ENCODE results near the gene CACNA2D1.

The CACNA2D1 gene

DNA sequence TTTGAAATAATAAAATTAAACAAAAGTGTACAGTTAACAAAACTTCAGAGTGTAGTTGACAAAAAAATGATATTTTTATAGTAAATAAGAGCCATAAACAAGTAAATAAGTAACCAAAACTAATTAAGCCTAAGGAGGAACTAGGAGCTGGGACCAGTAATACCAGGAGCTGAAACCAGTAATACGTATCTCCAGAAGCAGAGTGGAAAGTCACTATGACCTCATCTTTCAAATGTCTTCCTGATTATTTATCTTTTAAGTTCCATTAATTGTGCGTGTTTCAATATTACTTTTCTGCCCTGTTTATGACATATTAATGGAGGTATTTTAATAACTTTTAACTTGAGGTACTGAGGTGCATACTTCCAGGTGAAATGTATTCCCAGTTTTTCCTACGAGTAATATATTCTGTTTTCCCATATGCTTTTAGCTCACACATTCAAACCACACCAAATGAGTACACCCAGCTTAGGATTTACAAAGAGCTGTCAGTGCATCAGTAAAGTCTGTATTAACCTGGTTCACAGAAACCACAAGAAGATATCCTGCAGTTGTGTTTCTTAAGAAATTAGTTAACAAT, 390.0 kb downstream of the CACNA2D1 start:
- in situ Hi-C loops (cut with HindIII; ENCODE audit: low pct_ligation_motif_present, low pct_unique_long_range_greater_than_20kb, low sequenced_read_pairs) = no loop called here
- no peak for DNase-seq

DNA sequence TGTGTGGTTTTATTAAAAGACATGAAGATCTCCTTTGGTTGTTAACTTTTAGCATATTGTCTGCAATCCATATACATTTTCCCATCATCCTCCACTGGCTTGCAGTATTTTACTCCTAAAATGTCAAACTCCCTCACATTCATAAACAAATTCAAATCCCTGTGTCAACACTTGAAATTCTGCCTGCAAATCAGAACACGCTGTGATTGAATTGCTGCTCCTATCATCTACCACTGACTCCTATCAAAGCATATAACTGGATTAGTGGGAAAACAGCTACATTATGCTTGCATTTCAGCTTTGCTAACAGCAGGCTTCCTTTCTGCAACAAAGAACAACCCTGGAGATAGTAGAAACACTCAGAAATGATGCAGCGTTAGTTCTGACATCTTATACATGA, 392.0 kb downstream of the CACNA2D1 start:
- no peak for DNase-seq
- in situ Hi-C loops (cut with HindIII; ENCODE audit: low pct_ligation_motif_present, low pct_unique_long_range_greater_than_20kb, low sequenced_read_pairs) = no loop called here

DNA sequence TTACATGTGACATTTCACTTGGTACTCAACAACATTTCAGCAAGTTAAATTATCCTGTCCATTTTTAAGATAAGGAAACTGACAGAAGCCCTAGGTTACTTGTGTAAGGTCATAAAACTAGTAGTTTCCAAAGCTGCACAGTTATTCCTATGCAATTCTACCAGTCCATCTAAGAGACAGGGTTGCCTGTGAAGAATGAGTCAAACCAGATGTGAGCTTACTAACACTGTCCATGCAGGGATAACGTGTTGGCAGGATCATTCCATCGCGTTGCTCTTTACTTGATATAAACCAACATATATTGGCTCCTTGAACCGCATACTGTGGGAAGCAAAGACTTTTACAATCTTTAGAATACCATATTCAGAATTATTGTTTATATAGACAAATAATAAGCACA, 392.8 kb downstream of the CACNA2D1 start:
- no peak for DNase-seq
- in situ Hi-C loops (cut with HindIII; ENCODE audit: low pct_ligation_motif_present, low pct_unique_long_range_greater_than_20kb, low sequenced_read_pairs) = no loop called here

DNA sequence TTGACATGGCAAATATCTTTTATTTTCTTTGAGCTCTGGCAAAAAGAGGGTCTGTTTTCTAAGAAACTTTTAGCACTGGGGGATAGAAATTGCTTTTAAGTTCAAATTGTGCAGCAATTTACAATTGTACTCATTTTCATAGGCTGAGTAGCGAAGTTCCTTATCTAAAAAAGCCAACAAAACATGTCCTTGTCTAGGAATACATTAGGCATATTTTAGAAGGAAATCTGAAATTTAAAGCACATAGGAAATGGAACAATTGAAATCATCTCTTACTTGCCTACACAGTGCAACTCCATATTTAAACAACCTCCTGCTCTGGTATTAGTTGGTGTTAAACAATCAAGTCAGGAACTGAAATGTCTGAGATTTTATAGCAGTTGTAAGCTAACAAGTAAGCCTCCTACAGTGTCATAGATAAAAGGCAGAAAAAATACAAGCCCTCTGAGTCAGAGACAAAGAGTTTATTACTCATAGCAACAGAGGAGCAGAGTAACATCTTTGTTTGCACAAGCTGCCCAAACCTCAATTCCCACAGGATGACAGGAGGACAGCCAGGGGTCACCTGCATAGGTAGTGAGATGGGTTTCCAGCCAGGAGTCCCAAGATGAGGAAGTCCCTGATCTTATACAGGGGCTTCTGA, 393.6 kb downstream of the CACNA2D1 start:
- in situ Hi-C loops (cut with HindIII; ENCODE audit: low pct_ligation_motif_present, low pct_unique_long_range_greater_than_20kb, low sequenced_read_pairs) = no loop called here
- DNase-seq = peak; percentile 79

DNA sequence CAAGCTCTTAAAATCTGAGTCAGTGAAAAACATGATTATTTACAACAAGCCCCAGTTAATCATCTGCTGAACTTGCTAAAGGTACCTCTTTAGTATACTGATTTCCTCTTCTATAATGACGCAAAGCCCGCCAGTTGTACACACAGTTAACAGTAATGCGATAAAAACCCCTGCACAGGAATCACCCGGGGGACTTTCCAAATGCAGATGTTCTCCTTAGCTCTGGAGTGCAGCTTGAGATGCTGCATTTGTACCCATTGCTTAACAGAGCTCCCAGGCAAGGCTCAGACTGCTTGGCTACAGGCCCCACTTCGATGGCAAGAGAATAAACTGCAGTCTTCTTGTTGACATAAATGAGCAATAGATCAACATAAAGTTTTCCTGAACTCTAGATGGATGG, 394.1 kb downstream of the CACNA2D1 start:
- DNase-seq = no peak
- in situ Hi-C loops (cut with HindIII; ENCODE audit: low pct_ligation_motif_present, low pct_unique_long_range_greater_than_20kb, low sequenced_read_pairs) = no loop called here

DNA sequence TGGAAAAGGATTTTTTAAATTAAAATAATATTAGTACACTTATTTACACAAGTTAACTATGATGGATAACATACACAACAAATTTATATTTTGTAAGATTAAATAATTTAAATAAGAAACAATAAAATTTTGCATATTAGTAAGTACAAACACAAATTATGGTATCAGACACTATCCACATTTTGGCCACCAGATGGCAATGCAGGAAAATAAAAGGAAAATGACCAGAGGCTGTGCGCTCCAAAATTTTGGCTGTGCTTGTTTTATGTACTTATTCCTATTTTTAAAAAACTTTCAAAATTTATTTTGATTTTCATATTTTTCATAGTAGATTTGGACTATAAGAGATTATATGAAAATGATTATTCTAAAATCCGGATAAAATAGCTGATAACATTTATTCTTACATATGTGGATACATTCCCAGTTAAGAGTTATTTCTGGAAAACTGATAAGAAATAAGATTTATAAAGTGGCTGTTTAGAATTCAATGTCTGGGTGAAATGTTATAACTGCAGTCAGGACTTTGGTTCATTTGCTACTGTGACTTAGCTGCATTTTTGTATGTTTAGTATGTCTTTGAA, 399.0 kb downstream of the CACNA2D1 start:
- in situ Hi-C loops (cut with HindIII; ENCODE audit: low pct_ligation_motif_present, low pct_unique_long_range_greater_than_20kb, low sequenced_read_pairs) = no loop called here
- peak; percentile 71 for DNase-seq

DNA sequence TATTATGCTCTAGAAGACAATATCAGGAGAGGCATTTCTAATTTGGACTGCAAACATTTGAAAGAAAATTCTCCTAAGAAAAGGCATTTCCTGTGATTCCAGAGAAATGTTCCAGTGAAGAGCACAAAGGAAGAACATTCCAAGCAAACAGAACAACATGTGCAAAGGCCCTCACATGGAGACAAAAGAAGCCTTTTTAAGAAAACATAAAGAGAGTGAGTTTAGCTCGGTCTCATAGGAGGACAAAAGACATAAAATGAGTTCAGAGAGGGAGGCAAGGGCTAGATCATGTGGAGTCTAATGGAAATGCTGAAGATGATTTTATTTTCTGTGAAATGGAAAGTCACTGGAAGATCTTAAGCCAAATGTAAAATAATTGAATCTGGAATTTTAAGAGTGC, 404.0 kb downstream of the CACNA2D1 start:
- in situ Hi-C loops (cut with HindIII; ENCODE audit: low pct_ligation_motif_present, low pct_unique_long_range_greater_than_20kb, low sequenced_read_pairs) = no loop called here
- DNase-seq = no peak

DNA sequence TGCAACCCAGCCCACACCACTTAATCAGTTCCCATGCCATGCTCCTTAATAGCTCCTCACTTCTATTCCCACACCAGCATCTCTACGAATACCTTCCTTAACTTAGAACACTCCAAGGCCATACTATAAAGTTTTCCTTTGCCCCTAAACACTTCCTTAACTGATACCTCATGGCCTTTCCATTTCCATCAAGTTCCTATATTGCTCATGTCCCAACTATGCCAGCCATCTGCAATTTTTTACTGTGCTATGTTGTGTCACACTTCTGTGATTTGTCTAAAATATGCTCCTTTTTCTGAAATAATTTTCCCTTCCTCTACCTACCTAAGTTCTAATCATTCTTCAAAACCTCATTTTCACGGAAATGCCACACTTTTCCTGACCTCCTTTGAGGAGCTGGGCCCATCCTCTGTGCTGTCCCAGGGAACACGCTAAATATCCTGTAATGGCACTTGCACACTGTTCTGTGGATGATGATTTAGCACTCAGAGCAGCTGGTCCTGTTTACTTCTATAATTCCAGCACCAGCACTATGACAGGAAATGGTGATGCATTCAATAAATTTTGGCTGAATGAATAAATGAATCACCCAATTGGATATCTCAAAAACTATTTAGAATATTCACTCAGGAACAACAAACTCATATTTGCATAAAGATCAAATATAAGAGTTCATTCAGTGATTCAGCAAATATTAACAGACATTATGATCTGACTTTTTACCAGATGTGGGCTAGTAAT, 407.3 kb downstream of the CACNA2D1 start:
- in situ Hi-C loops (cut with HindIII; ENCODE audit: low pct_ligation_motif_present, low pct_unique_long_range_greater_than_20kb, low sequenced_read_pairs) = no loop called here
- no peak for DNase-seq

DNA sequence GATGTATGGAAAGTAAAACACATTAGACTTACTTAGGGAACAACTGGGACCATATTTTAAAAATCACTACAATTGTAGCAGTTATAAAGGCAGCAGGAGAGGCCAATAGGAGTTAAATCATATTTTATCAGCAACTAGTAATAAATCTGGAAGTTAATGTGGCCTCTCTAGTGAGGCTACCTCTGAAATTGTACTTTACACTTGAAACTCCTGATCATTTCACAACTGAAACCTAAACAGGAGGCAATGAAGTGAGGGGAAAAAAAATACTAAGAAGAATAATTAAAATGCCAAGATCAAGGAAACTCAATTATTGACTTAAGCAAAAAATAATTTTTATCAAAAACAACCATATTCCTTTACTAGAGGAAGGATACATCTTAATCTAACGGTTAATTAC, 408.1 kb downstream of the CACNA2D1 start:
- in situ Hi-C loops (cut with HindIII; ENCODE audit: low pct_ligation_motif_present, low pct_unique_long_range_greater_than_20kb, low sequenced_read_pairs) = no loop called here
- DNase-seq = no peak

DNA sequence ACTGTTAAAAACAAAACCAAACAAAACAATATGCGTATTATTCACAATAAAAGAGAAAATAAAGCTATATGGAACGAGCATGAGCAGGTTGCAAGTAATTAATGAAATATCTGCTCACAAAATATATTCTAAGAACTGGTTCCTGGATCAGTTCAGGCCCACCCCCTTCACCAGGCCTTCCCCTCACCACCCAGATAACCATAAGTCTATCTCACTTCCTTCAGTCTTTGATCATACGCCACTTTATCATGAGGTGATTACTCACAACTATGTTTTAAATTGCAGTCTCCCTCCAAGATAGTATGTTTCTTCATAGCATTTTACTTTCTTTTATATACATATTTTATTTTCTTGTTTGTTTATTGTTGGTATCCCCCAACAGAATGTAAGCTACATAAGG, 410.7 kb downstream of the CACNA2D1 start:
- in situ Hi-C loops (cut with HindIII; ENCODE audit: low pct_ligation_motif_present, low pct_unique_long_range_greater_than_20kb, low sequenced_read_pairs) = no loop called here
- DNase-seq = no peak

DNA sequence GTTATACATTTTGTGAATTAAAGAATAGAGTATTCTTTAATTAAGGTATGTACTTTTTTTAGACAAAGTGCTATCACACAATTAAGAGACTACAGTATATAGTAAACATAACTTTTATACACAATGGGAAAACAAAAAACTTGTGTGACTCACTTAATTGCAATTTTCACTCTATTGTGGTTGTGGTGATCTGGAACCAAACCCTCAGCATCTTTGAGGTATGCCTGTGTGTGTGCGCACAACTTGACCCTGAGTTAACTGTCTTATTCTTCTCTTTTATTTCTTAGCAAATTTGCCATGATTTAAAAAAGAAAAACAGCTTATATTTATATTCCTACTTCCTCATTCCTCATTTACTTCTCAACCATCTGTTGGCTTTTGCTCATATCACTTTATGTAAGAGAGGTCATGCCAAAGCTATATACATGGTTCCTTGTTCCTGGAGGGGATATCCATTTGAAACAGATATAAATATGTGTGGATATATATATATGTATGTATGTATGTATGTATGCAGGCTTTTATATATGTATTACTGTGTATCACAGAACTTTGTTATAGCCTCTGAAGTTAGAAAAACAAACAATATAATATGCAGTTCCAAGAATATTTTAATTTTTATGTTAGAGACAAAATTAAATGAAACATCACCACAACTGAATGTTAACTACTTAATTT, 414.2 kb downstream of the CACNA2D1 start:
- no peak for DNase-seq
- in situ Hi-C loops (cut with HindIII; ENCODE audit: low pct_ligation_motif_present, low pct_unique_long_range_greater_than_20kb, low sequenced_read_pairs) = no loop called here

DNA sequence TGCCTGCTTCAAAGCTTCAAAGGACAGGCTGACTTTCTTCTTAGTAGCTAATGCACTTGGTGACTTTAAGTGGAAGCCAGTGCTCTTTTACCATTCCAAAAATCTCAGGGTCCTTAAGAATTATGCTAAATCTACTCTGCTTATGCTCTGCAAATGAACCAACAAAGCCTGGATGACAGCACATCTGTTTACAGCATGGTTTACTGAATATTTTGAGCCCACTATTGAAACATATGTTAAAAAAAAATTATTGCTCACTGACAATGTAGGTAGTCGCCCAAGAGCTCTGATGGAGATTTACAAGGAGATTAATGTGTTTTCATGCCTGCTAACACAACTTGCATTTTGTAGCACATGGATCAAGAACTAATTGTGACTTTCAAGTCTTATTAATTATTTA, 415.5 kb downstream of the CACNA2D1 start:
- no peak for DNase-seq
- in situ Hi-C loops (cut with HindIII; ENCODE audit: low pct_ligation_motif_present, low pct_unique_long_range_greater_than_20kb, low sequenced_read_pairs) = no loop called here

DNA sequence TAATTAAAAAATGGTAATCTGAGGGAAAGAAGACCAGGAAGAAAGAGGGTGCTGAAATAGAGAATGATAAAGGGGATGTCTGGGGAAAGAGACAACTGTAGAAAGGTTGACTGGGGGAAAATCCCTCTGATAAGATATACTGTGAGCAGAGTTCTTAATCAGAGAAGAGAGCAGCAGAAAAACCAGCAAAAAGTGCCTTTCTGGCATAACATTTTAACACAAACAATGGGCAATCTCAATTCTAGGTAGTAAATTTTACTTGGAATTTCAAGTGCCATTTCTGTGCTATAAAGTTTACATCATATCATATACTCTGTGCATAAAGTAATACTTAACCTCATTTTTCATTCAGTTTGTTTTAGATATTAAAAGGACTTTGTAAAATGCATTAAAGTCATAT, 421.9 kb downstream of the CACNA2D1 start:
- no peak for DNase-seq
- in situ Hi-C loops (cut with HindIII; ENCODE audit: low pct_ligation_motif_present, low pct_unique_long_range_greater_than_20kb, low sequenced_read_pairs) = loop anchor here (25.0 kb wide), 1 partner anchor 534 kb away; no protein-coding TSS in a partner anchor

DNA sequence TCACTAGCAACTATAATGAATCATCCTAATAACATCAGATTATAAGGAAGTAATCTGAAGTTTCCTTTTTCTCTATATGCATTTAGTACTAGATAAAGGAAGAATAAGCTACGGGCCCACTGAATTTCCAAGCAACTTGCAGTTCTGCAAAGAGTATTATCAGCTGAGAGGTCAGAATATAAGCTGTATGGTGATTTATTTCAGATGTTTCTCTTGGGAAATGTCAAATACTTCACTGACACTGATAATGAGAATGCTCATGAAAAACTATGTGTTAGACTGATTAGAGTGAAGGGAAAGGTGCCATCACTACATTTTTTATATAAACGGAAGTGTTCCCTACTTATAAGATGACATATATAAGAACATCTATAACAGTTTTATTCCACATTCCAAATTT, 422.5 kb downstream of the CACNA2D1 start:
- in situ Hi-C loops (cut with HindIII; ENCODE audit: low pct_ligation_motif_present, low pct_unique_long_range_greater_than_20kb, low sequenced_read_pairs) = loop anchor here (25.0 kb wide), 1 partner anchor 534 kb away; no protein-coding TSS in a partner anchor

DNA sequence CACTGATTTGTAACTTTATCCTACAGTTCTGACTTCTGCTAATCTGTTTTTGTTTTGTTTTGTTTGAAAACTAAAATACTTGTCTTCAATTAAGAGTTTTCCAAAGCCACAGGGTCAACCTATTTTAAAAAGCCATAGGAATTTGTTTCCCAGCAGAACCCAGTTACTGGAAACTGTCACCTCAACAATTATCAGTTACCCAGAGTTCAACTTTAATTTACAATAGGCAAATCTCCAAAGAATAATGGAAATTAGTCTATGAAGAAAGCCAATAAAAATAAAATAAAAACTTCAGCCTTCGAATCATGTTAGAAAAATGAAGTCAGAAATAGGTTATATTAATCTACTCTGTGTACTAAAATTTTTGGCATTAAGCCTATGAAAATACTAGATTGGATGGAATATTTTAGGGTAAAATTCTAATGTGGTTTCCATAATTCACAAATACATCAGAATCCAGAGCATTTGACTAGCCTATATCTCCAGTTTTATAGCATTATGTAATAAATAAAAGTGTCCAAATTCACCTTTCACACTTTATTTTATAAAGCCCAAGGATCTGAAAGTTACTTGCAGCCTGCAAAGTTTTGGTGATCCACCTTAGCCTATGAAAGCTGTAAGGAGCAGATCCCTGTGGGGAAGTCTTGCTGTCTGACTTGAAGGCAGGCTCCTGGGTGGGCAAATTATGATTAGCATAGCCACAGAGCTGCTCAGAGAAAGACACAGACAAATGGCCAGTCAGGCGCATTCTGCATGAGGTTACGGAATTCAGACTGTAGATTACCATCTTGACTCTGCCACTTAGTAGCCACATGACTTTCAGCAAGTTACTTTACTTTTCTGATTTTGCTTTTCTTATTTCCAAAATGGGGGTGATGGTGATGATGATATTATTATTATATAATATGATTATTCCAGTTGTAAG, 423.8 kb downstream of the CACNA2D1 start:
- in situ Hi-C loops (cut with HindIII; ENCODE audit: low pct_ligation_motif_present, low pct_unique_long_range_greater_than_20kb, low sequenced_read_pairs) = loop anchor here (25.0 kb wide), 1 partner anchor 533 kb away; no protein-coding TSS in a partner anchor
- no peak for DNase-seq

More for the DNA sequence above, 422.5 kb downstream of the CACNA2D1 start:
- no peak for DNase-seq

DNA sequence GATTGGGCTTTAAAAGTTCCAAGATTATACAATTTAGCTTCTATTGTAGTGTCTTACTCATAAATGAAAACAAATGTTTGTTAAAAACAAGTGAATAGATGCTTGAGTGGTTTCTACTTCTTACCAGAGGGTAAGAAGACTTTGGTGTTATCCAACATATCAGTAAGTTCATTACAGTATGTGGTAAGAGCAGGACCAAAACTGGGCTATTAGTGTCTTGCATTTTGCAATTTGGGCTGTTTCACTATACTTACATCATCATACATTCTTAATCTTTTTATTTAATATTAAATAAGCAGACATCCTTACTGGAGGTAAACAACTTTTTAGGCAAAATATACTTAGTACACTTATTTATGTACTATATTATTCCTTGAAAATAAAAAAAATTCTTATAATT, 425.4 kb downstream of the CACNA2D1 start:
- no peak for DNase-seq
- in situ Hi-C loops (cut with HindIII; ENCODE audit: low pct_ligation_motif_present, low pct_unique_long_range_greater_than_20kb, low sequenced_read_pairs) = loop anchor here (25.0 kb wide), 1 partner anchor 531 kb away; no protein-coding TSS in a partner anchor

DNA sequence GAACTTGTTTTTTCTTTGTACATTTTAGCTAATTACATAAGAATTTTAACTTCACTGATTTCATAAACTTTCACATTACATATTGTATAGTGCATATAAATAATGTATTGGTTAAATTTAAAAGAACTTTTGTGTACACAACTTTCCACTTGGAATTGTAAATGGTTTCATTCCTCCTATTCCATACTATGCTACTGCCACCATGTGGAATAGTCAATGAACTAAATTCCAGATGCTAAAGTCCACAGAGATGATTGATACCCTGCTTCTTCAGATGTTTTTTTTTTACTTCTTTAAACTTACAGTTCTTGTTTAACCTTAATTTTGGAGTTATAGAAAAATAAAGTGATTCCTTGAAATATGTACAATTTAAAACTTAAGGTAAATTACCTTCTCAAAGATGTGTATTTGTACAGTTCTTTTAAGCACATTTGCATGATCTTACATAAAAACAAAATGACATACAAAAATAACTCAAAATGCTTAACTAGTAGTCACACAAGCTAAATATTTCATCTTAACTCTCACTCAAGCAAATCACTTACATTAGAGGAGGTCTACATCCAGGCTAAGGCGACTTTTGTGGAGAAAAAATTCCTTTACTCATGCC, 426.1 kb downstream of the CACNA2D1 start:
- peak; percentile 65 for DNase-seq
- in situ Hi-C loops (cut with HindIII; ENCODE audit: low pct_ligation_motif_present, low pct_unique_long_range_greater_than_20kb, low sequenced_read_pairs) = loop anchor here (25.0 kb wide), 1 partner anchor 530 kb away; no protein-coding TSS in a partner anchor

Data from ACHN (cell line).